NCI-H748 (cell line): ENCODE results near the gene METTL13.

Experiments used
- DNase-seq: peaks from one replicate; lab custom pipeline; 2025; ENCODE audit not compliant: unreplicated experiment; lab: John Stamatoyannopoulos, UW

The METTL13 gene, protein sequence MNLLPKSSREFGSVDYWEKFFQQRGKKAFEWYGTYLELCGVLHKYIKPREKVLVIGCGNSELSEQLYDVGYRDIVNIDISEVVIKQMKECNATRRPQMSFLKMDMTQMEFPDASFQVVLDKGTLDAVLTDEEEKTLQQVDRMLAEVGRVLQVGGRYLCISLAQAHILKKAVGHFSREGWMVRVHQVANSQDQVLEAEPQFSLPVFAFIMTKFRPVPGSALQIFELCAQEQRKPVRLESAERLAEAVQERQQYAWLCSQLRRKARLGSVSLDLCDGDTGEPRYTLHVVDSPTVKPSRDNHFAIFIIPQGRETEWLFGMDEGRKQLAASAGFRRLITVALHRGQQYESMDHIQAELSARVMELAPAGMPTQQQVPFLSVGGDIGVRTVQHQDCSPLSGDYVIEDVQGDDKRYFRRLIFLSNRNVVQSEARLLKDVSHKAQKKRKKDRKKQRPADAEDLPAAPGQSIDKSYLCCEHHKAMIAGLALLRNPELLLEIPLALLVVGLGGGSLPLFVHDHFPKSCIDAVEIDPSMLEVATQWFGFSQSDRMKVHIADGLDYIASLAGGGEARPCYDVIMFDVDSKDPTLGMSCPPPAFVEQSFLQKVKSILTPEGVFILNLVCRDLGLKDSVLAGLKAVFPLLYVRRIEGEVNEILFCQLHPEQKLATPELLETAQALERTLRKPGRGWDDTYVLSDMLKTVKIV

GRCh38 chr1:171781176-171781875 lies at the start of gene METTL13:
METTL13 (plus strand) TSS chr1:171781660; CDS start chr1:171781968, 308 bp downstream.
- peak; percentile 97 for DNase-seq

GRCh38 chr1:171736196-171736595 lies 45.3 kb upstream of the METTL13 start:
- DNase-seq: no peak

- DNase-seq: no peak
These were observed 42.5 kb upstream of the METTL13 start for GRCh38 chr1:171738911-171739310.

DNA sequence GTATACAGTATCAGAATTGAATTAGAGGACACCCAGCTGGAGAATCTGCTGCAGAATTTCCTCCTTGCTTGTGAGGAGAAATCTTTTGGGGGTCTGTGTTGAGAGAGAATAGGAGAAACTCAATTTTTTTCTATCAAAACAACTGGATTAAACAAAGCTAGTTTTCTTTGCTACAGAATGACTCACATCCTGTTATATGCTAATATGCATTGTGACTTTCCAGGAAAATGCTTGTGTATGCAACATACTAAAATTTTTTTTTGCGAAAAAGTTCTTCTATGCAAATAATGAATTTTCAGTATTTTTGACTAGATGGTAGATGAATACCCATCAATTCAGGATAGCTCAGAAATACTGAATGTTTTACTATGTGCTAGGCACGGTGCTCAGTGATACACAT lies 41.8 kb upstream of the METTL13 start:
- DNase-seq: no peak

- no peak for DNase-seq
These were observed 41.0 kb upstream of the METTL13 start for GRCh38 chr1:171740356-171740863.

DNA sequence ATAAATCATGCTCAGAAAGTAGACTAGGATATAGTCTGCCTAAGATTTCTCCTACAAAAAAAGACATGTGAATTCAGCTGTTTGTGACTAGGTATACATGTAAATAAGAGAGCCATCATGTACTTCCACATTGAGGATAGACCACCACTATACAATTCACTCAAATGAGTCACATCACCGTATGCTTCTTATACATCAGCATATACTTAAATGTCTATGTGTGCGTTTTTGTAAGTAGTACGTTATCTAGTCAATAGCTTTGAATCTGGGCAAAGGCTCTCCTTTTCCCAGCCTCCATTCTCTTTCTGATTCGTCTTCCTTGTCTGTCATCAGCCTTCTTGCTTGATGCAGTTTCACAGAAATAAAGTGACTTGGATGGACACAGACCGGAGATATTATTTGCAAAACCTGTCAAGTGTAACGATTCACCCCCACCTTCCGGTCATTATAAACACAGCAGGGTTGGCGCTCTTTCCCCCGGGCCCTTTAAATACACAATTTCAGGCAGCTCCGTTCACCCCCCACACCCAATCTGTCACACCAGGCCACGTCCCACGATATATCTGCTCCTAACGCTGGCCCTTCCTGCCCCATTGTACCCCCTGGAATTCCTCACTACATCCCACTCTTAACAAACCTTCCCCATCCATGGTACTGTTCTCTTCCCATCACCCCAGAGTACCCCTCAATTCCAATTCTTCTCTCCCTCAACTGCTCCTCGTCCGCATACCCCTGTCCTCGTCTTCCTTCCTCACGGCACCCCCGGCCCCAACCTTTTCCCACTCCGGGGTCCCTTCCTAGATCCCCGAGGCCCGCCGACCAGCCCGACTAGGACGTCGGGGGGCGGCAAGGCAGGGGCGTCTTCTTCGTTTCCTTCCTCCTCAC lies 40.2 kb upstream of the METTL13 start:
- peak; percentile 31 for DNase-seq

DNA sequence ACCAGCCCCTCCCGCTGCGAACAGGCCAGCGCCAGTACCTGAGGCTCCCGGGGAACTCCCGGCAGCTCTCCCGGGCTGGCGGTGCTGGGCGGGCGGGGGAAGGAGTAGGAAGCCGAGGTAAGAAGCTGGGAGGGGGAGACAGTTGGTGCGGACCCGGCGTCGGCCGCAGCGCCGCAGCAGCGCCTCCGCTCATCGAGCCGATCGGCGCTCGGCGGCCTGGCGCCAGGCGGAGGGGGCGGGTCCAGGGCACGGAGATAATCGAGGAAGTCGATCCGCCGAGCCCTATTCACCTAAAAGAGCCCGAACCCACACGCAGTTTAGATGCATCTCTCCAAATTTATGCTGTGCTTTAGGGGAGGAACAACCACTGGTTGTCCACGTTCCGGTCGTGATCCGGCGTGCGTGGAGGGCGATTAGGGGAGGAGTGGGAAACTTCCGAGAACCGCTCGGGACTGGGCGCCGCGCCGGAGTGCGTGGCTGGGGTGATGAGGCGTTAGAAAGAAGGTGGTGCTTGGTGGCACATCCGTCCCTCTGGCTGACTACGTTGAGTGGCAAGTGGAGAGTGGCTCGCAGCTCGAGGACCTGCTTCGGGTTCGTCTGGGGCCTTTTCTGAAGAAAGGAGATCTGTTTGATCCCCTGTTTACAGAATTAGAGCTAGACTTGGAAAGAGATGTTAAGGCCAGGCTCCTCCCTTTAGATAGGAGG lies 39.4 kb upstream of the METTL13 start, which contains the start of gene VAMP4:
Gene VAMP4 (minus strand): TSS at position 194 of the 705 bp plus-strand sequence. CDS start 3,651 bp downstream, outside the sequence.
- peak; percentile 80 for DNase-seq

GRCh38 chr1:171742577-171742922 lies 38.9 kb upstream of the METTL13 start:
- peak; percentile 49 for DNase-seq

DNA sequence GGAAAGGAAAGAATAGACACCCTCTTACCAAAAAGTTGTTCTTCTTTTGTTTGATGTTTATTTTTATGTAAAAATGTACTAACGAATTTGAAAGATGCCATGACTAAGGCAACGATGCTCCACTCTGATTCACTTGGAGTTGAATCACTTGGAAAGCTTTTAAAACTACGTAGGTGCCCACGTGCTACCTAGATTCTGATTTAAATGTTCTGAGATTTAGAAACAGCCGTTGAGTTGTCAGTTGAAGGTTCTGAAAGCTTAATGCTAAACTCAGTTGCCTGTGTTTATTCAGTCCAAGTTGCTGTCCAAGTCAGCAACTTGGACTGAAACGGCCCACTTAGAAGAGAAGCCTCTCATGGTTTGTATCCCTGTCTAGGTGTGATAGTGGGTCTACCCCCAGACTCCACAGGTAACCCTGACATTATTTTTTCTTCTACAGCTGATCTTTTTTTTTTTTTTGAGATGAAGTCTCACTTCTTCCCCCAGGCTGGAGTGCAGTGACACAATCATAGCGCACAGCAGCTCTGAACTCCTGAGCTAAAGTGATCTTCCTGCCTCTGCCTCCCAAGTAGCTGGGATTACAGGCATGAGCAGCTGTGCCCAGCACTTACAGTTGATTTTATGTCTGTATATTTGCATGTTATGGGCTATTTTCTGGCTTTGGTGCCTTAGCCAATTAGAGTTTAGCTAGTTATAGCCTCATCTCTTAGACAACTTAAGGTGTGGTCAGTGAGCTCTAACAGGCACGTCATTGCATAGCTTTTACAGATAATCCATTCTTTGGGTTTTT lies 38.2 kb upstream of the METTL13 start:
- no peak for DNase-seq

- DNase-seq: no peak
These were observed 36.5 kb upstream of the METTL13 start for GRCh38 chr1:171744986-171745385.

DNA sequence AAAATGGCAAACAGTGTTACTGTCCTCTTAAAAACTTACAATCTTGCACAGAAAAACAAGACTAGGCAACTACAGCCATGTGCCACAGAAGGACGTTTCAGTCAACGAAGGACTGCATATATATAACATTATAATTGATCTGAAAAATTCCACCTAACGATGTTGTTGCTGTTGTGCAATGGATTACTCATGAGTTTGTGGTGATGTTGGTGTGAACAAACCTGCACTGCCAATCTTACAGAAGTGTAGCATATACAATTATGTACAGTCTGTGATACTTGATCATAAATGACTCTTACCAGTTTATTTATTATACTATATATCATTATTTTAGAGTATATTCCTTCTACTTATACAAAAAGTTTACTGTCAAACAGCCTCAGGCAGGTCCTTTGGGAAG lies 32.8 kb upstream of the METTL13 start:
- DNase-seq: no peak

- no peak for DNase-seq
These were observed 30.2 kb upstream of the METTL13 start for GRCh38 chr1:171751221-171751620.

GRCh38 chr1:171753182-171753581 lies 28.3 kb upstream of the METTL13 start:
- DNase-seq: no peak

DNA sequence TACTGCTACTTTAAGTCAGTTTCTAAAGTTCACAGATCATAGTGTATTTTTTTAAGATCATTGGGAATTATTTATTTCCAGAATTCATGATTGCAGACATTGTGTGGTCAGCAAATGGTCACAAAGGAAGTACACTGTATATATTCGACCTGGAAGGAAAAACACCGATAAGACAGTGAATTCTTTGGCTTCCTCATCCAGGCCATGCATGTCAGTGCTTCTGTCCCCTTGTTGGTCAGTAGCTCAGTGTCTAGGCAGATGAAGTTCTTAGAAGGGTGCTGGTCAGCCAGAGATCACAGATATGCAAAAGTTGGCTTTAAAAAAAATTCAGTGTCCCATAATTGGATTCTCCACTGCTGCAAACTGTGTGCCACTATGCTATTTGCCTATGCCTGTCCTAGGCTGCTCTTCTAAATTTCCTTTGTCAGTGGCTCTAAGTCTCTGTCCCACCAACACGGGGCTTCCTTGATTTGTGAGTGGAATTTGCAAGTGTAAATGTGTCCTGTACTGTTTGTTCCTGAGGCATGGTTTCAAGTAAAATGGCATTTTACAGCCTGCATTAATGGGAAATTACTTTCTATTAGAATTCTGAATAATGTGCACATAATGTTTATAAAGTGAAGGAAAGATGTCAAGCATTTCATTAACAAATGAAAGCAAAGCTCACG lies 27.6 kb upstream of the METTL13 start:
- DNase-seq: no peak

DNA sequence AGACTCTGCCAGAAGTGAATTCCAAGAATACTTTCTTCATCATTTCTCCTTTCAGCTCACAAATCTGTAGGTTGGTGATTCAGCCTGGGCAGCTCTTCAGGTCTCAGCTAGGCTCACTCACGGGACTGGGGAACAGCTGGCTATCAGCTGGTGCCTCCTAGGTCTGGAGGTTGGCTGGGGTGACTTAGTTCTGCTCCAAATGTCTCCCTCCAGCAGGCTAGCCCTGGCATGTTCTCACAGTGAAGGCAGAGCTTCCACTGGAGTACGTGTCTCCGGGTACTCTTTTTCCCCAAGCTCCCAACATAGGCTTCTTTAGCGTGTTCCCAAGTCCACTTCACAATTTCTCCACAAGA lies 27.1 kb upstream of the METTL13 start:
- DNase-seq: no peak

- DNase-seq: no peak
These were observed 26.5 kb upstream of the METTL13 start for GRCh38 chr1:171754971-171755370.

DNA sequence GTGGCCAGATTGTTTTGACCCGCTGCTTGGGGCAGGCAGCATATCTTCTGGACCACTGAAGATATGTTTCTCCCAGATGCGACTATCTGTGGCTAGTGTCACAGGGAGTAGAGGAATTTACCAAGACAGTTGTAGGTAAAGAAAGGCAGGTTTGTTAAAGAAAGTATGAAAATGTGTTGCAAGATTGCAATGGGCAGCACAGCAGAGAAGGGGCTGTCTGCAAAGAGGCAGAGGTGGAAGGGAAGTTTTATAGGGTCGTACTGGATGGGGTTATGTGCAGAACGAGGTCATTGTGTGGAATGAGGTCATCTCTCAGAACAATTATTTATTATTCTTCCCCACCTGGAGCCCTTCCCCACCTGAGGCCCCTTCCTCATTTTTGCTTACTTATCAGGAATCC lies 24.6 kb upstream of the METTL13 start:
- DNase-seq: no peak

GRCh38 chr1:171758011-171758410 lies 23.4 kb upstream of the METTL13 start:
- no peak for DNase-seq

- no peak for DNase-seq
These were observed 19.3 kb upstream of the METTL13 start for GRCh38 chr1:171762143-171762563.
